Measurements from ENCODE around the gene TMEM86A.

GRCh38 chr11:18704045-18704645, 5.6 kb downstream of the TMEM86A start:
- TF ChIP-seq CTCF (IDR thresholded peaks at IDR 0.05; ENCODE audit: extremely low read depth in 1 of 2, insufficient read depth in 1 of 2, low read depth in 1 of 2, low read length in 2 of 2), result no peak
- no peak for TF ChIP-seq POLR2AphosphoS5 (IDR thresholded peaks at IDR 0.05; ENCODE audit: insufficient read depth, low read depth, low read length)
- no peak for TF ChIP-seq POLR2A (IDR thresholded peaks at IDR 0.05; ENCODE audit: low read depth, low read length)
- TF ChIP-seq, protein P1, sequence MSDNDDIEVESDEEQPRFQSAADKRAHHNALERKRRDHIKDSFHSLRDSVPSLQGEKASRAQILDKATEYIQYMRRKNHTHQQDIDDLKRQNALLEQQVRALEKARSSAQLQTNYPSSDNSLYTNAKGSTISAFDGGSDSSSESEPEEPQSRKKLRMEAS (IDR thresholded peaks at IDR 0.05; ENCODE audit: insufficient read depth, insufficient read length), result no peak
- no peak for TF ChIP-seq EZH2 (IDR thresholded peaks at IDR 0.05; ENCODE audit: borderline replicate concordance, low read depth, low read length, severe bottlenecking)

Measured in endothelial cell of umbilical vein (primary cell).